Cardiac fibroblast (primary cell): ENCODE measurements around the gene ATP9B.
A peak's percentile ranks its signal among the peaks of the same experiment; 100 is the strongest.

Experiments used
- DNase-seq, 2 donors: peaks; one replicate each; pipeline versions ENCODE4 v3.0.0 to v3.0.0-alpha.2; 2010; ENCODE audit warnings: low read depth in 2 of 2
- H3K4me3 ChIP-seq, 2 donors: replicated peaks in 1 of 2; 1 replicate in 1 of 2; 2 replicates in 1 of 2; pipeline ENCODE4 v1.5.1; 2011; ENCODE audit warnings: low read depth in 2 of 2, low read length in 2 of 2, mild to moderate bottlenecking in 2 of 2, moderate library complexity in 1 of 2
- TF ChIP-seq, protein P1 (sequence below): IDR thresholded peaks from one replicate; pipeline ENCODE4 v1.5.1; 2011; ENCODE audit warnings: low read depth, mild to moderate bottlenecking, low read length, inconsistent platforms

Gene ATP9B

GRCh38 chr18:79111483-79111882 is 42.3 kb downstream of the ATP9B start:
- TF ChIP-seq, protein P1, sequence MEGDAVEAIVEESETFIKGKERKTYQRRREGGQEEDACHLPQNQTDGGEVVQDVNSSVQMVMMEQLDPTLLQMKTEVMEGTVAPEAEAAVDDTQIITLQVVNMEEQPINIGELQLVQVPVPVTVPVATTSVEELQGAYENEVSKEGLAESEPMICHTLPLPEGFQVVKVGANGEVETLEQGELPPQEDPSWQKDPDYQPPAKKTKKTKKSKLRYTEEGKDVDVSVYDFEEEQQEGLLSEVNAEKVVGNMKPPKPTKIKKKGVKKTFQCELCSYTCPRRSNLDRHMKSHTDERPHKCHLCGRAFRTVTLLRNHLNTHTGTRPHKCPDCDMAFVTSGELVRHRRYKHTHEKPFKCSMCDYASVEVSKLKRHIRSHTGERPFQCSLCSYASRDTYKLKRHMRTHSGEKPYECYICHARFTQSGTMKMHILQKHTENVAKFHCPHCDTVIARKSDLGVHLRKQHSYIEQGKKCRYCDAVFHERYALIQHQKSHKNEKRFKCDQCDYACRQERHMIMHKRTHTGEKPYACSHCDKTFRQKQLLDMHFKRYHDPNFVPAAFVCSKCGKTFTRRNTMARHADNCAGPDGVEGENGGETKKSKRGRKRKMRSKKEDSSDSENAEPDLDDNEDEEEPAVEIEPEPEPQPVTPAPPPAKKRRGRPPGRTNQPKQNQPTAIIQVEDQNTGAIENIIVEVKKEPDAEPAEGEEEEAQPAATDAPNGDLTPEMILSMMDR: no peak
- no peak for DNase-seq
- no peak overlapping the region for H3K4me3 ChIP-seq

- no peak overlapping the region for H3K4me3 ChIP-seq
- TF ChIP-seq, protein P1: no peak
Observed at GRCh38 chr18:79117385-79117784, 48.2 kb downstream of the ATP9B start.

DNA sequence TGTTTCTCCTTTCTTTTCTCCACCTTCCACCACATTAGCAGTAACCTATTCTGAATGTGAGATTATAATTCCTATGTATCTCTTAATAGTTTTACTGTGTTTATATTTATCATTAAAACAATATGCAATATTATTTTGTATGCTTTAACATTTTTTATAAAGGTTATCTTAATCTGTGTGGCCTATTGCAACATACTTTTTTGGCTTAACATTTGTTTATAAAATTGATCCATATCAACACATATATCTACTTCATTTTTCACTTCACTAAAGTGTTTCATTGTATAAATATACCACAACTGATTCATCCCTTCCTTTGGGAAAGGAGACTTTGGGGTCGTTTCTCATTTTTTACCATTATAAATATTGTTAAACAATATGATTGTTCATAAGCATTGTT is 48.6 kb downstream of the ATP9B start:
- no peak overlapping the region for H3K4me3 ChIP-seq
- TF ChIP-seq, protein P1: no peak
- DNase-seq: no peak

More at GRCh38 chr18:79117385-79117784, 48.2 kb downstream of the ATP9B start:
- peak in 1 of 2 donors; percentile 29 for DNase-seq

GRCh38 chr18:79118797-79119196 is 49.6 kb downstream of the ATP9B start:
- H3K4me3 ChIP-seq: no peak overlapping the region
- DNase-seq: no peak
- TF ChIP-seq, protein P1: no peak

DNA sequence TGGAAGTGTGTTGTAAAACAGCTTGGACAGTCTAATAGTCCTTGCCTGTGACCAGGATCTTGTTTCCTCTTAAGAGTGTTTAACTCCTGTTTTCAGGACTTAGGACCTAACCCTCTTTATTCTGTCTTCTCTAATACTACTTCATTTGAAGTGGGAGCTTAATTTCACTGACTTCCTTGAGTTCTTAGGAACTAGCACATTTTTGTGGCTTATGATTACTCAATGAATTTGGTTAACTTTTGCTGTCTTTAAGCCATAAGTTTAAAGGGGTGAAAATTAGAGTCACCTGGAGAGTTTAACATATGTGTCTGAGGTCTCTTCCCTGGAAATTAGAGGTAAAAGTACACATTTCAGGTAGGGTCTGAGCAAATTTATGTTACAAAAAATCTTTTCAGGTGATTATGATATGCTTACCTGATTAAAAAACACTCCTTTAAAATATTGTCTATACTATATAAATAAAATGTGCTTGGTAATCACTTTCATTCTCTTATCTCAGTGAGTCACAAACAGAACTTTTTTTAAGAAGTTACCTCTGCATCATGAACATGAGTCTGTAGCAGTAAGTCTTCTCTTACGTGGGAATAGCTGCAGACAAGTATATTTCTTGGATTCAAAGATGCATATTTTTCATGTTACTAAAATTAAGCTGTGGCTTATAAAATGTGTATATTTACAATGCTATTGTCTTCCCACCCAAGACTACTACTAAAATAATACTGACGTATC is 52.7 kb downstream of the ATP9B start:
- TF ChIP-seq, protein P1: no peak
- H3K4me3 ChIP-seq: no peak overlapping the region
- peak; percentile 24 to 35 for DNase-seq

GRCh38 chr18:79123948-79124347 is 54.8 kb downstream of the ATP9B start:
- H3K4me3 ChIP-seq: no peak overlapping the region
- TF ChIP-seq, protein P1: no peak
- DNase-seq: no peak

GRCh38 chr18:79129120-79129519 is 59.9 kb downstream of the ATP9B start:
- TF ChIP-seq, protein P1: no peak
- H3K4me3 ChIP-seq: no peak overlapping the region
- peak in 1 of 2 donors; percentile 7 for DNase-seq
